GM06990 (cell line): ENCODE results near the gene GOLGA6L10.
"Not testable (repeated sequence)": the region's sequence is repeated elsewhere in the genome, so short reads cannot be mapped to it uniquely, and the experiment has no call there.

ENCODE experiments used
- DNase-seq: peaks from one replicate; pipeline ENCODE4 v3.0.0-alpha.2; 2011; ENCODE audit not compliant: insufficient read length; ENCODE audit errors: extremely low read depth
- H3K27me3 ChIP-seq: replicated peaks from 2 replicates; pipeline ENCODE4 v1.6.0; 2011; ENCODE audit warnings: low read length; ENCODE audit not compliant: control insufficient read depth, insufficient read depth
- H3K36me3 ChIP-seq: 2 replicates; pipeline ENCODE4 v1.5.1; 2011; ENCODE audit warnings: low read length; ENCODE audit not compliant: control insufficient read depth, insufficient read depth
- H3K4me3 ChIP-seq: replicated peaks from 2 replicates; pipeline ENCODE4 v1.5.1; 2011; ENCODE audit warnings: low read depth, mild to moderate bottlenecking, control low read depth, low read length
- CTCF ChIP-seq: IDR thresholded peaks from 2 replicates; pipeline ENCODE4 v1.5.1; 2011; ENCODE audit warnings: low read length, control low read depth, mild to moderate bottlenecking, inconsistent platforms; ENCODE audit not compliant: insufficient read depth, poor library complexity, severe bottlenecking

The GOLGA6L10 gene

GRCh38 chr15:82379552-82379951 lies 30.3 kb upstream of the GOLGA6L10 start:
- TF ChIP-seq CTCF = peak; percentile 18
- not testable (repeated sequence) for H3K36me3 ChIP-seq, DNase-seq

GRCh38 chr15:82373661-82374060 lies 24.4 kb upstream of the GOLGA6L10 start:
- not testable (repeated sequence) for H3K36me3 ChIP-seq, DNase-seq, H3K27me3 ChIP-seq, H3K4me3 ChIP-seq

More at GRCh38 chr15:82379552-82379951, 30.3 kb upstream of the GOLGA6L10 start:
- H3K4me3 ChIP-seq, H3K27me3 ChIP-seq: not testable (repeated sequence)

- no peak for TF ChIP-seq CTCF
- no peaks in the 10 kb centered on the region for H3K27me3 ChIP-seq
- no peak overlapping the region for H3K4me3 ChIP-seq
- DNase-seq = no peak
- H3K36me3 ChIP-seq = no peaks in the 10 kb centered on the region
Observed at GRCh38 chr15:82371656-82372055, 22.4 kb upstream of the GOLGA6L10 start.

GRCh38 chr15:82367790-82368189 lies 18.5 kb upstream of the GOLGA6L10 start:
- H3K36me3 ChIP-seq, H3K27me3 ChIP-seq, DNase-seq, H3K4me3 ChIP-seq: not testable (repeated sequence)

GRCh38 chr15:82365692-82366323 lies 16.5 kb upstream of the GOLGA6L10 start:
- TF ChIP-seq CTCF = peak; percentile 19
- H3K27me3 ChIP-seq, DNase-seq: not testable (repeated sequence)

GRCh38 chr15:82364548-82364947 lies 15.3 kb upstream of the GOLGA6L10 start:
- H3K27me3 ChIP-seq, DNase-seq, H3K4me3 ChIP-seq, H3K36me3 ChIP-seq: not testable (repeated sequence)

More at GRCh38 chr15:82365692-82366323, 16.5 kb upstream of the GOLGA6L10 start:
- H3K4me3 ChIP-seq, H3K36me3 ChIP-seq: not testable (repeated sequence)

GRCh38 chr15:82362790-82363189 lies 13.5 kb upstream of the GOLGA6L10 start:
- H3K4me3 ChIP-seq, H3K36me3 ChIP-seq, DNase-seq, H3K27me3 ChIP-seq: not testable (repeated sequence)

GRCh38 chr15:82360618-82361017 lies 11.3 kb upstream of the GOLGA6L10 start:
- not testable (repeated sequence) for DNase-seq, H3K36me3 ChIP-seq, H3K4me3 ChIP-seq, H3K27me3 ChIP-seq

- H3K27me3 ChIP-seq, H3K36me3 ChIP-seq, DNase-seq, H3K4me3 ChIP-seq: not testable (repeated sequence)
Observed at GRCh38 chr15:82355055-82355454, 5.8 kb upstream of the GOLGA6L10 start.

- DNase-seq, H3K4me3 ChIP-seq, H3K36me3 ChIP-seq, H3K27me3 ChIP-seq: not testable (repeated sequence)
Observed at GRCh38 chr15:82354546-82354945, 5.3 kb upstream of the GOLGA6L10 start.

GRCh38 chr15:82347645-82348044 lies 1.6 kb downstream of the GOLGA6L10 start:
- DNase-seq, H3K36me3 ChIP-seq: not testable (repeated sequence)

GRCh38 chr15:82345176-82345575 lies 4.1 kb downstream of the GOLGA6L10 start:
- DNase-seq, H3K27me3 ChIP-seq, H3K36me3 ChIP-seq, H3K4me3 ChIP-seq: not testable (repeated sequence)

More at GRCh38 chr15:82347645-82348044, 1.6 kb downstream of the GOLGA6L10 start:
- not testable (repeated sequence) for H3K27me3 ChIP-seq, H3K4me3 ChIP-seq
